GM21529 (cell line): Measurements from ENCODE around the gene DGKD.

Experiments used
- ATAC-seq: cut with Tn5 transposase; IDR thresholded peaks from one replicate; pipeline ENCODE4 v1.9.1; 2021; ENCODE audit not compliant: unreplicated experiment

DGKD gene

DNA sequence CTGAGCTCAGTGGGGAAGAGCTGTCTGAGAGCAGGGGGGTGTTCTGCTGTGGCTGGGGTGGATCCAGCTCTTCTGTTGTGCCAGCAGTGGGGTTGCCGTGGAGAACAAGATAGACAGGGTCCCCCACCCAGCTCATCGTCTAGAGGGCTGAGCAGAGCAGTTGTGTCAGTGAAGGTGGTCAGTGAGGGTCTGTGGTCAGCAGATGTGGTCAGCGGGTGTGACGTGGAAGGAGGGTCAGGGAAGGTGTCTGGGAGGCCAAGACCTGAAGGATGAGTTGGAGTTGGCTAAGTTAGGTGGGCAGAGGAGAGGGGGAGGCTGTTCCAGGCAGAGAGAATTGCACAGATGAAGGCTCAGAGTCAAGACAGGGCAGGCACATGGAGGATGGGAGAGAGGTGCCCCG is 103.1 kb downstream of the DGKD start:
- no peak for ATAC-seq

DNA sequence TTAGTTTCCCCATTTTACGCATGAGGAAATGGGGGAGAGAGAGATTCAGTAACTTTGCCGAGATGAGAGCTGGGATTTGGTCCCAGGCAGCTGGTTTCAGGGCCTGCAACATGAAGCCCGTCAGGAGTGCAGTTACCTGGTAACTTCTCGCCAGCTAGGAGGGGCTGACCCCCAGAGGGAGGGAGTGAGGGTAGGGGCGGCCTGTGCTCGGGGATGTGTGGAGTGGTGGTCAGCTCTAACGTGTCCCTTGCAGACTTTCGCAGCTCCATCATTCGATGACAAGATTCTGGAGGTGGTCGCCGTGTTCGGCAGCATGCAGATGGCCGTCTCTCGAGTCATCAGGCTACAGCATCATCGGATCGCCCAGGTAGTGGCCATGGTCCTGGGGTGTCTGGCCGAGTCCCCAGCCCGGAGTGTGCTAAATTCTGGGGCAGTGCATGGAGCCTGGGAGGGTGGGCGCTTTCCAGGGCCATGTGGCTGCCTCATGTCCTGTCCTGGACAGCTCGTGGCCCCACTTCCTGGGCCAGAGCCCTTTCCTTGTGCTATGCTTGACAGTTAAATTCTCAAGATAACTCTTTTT is 103.8 kb downstream of the DGKD start:
- no peak for ATAC-seq

DNA sequence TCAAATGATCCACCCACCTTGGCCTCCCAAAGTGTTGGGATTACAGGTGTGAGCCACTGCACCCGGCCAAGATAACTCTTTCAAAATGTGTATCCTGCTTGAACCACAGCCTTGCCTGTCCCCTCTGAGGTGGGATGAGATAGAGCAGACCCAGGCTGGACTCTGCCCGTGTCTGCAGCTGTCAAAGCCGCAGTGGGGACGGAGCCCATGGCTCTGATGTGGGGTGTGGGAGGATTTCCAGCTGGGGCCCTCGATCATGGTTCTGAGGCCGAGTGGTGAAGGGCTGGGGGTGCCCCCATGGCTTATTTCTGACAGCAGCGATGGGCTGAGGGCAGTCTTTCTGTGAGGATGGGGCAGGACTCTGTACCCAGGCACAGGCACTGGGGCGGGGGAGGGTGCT is 104.5 kb downstream of the DGKD start:
- ATAC-seq = no peak

DNA sequence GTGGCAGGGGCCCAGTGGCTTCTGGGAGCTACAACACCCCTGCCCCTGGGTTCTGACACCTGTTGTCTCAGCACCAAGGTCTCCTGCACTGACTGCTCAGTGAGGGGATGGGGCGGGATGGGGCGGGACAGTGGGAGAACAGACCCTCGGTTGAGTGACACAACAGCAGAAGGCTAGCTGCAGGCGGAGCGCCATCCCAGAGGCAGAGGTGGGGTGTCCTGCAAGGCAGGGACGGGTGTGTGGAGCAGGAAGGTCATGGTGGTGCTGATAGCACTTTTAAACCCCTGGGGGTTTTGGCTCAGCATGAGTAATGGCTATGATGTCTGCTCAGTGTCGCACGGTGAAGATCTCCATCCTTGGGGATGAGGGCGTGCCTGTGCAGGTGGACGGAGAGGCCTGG is 105.1 kb downstream of the DGKD start:
- no peak for ATAC-seq

DNA sequence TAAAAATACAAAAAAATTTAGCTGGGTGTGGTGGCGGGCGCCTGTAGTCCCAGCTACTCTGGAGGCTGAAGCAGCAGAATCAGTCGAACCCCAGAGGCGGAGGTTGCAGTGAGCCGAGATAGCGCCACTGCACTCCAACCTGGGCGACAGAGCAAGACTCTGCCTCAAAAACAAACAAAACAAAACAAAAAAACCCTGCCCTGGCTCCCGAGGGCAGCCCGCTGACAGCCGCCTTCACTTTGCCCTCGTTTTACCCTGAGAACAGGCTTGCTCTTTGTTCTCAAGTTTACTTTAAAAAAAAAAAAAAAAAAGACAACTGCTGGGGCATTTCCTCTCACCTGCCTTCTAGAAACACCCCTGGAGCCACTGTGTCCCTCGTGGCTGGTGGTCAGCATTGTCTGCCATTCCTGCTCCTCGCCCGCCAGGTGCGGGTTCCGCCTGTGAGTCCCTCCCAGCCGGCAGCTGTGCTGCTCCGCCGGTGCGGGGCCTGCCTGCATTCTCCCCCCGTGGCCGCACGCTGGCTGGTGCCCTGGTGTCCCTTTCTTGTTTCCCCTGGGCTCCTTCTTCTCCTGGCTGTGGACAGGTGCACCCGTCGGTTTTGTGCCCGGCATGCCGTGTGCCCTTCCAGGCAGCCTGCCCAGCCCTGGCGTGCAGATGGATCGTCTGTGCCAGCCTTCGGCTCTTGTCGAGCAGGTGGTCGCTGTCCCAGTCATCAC is 106.6 kb downstream of the DGKD start:
- no peak for ATAC-seq

DNA sequence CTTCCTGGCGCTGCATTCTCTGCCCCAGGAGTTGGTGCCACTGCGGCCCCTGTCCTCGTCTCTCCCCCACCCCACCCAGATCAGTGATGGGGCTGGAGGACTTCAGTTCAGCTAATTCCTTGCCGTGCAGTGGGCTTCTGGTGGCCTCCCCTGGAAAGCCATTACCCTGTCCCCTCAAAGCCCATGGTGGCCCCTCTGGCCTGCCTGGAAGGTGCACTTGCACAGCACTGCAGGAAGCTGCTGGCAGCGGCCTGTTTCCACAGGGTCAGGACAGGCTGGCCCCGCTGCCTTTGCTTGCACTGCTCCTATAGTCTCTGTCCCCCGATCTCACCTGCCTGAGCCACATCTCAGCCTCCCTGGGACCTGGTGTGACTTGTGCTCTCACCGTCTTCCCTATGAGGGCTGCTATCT is 107.2 kb downstream of the DGKD start:
- no peak for ATAC-seq

DNA sequence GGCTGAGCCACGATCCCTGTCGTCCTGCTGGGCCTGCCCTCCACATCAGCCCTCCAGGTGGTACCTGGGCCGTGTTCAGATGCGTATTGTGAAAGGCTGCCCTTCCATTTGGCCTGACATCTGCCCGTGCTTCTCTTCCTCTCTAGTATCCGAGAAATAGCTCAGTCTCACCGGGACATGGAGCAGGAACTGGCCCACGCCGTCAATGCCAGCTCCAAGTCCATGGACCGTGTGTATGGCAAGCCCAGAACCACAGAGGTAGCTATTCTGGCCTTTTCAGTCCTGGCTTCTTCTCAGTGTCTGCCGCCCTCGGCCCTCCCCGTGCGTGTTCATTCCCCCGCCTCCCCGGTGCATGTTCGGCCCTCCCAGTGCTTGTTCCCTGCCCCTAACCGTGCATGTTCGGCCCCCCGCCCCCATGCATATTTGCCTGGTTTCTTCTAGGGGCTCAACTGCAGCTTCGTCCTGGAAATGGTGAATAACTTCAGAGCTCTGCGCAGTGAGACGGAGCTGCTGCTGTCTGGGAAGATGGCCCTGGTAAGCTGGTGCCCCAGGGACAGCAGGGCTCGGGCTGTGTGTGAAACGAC is 108.0 kb downstream of the DGKD start:
- no peak for ATAC-seq

DNA sequence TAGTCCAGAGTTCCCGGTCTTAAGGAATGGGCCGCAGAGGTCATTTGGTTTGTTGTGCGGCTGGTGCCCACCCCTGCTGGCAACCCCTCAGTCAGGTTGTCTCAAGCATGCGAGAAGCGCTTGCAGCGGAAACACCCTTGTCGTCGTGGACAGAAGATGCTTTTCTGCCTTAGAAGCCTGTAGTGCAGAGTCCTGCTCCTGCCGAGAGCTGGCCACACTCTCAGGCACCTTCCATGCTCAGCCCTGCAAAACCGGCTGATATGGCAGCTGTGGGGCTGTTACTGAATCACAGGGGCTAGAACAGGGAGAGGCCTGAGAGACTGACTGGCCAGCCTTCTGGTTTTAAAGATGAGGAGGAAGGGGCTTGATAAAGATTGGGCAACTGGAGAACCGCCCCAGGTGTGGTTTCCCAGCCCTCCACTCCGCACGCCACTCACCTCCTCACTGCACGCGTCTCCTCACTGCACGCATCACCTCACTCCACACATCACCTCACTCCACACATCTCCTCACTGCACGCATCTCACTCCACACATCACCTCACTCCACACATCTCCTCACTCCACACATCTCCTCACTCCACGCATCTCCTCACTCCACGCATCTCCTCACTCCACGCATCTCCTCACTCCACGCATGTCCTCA is 108.7 kb downstream of the DGKD start:
- no peak for ATAC-seq

DNA sequence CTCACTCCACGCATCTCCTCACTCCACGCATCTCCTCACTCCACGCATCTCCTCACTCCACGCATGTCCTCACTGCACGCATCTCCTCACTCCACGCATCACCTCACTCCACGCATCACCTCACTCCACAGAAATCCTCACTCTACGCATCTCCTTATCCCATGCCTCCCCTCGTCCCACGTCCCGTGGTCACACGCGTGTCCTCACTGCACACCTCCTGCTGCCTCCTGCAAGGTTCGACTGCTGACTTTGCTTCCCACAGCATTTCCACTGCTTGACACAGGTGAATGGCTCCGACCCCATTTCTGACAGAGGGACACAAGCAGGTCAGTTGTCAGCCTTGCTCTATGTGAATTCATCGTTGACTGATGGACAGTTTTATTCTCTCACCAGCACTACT is 109.3 kb downstream of the DGKD start:
- ATAC-seq = no peak

DNA sequence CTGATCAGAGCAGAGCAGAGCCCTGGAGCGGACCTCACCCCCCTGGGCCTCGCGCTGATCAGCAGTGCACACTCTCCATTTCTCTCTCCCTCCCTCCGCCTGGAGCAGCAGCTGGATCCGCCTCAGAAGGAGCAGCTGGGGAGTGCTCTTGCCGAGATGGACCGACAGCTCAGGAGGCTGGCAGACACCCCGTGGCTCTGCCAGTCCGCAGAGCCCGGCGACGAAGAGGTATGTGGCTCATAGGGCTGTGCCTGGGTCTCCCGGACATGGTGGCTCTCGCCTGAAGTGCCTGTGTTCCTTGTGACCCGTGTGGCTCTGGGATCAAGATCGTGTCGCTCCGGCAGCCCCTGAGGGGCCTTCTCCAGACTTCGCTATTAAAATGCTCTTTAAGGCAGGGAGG is 109.8 kb downstream of the DGKD start:
- ATAC-seq = no peak

DNA sequence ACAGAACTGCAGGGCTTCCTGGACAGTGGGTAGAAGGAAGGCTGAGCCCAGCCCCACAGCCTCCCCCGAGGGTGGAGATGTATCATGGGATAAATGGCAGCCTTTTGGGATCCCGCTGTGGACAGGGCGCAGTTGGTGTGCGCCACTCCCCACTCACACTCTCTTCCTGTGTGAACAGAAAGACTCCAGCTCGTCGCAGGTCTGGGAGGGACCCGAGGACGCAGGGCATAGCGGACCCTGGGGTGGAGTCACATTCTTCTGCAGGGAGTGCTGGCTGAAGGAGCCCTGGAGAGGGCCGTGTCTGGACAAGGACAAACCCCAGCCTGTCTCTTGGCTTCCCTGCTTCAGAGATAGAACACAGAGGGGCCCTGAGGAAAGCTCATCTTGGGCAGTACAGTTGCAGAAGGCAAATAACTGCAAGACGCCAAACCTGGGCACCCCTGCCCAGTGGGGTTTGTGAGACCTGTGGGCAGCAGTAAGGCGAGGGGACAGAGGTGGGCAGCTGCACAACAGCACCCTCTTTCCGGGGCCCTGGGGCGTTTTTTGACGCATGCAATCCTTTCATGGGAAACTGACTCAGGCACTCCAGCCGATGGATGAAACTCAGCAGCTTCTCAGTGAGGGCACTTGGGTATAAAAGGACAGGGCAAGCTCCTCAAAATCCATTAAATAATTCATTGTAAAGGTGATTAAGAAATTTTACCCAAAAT is 110.4 kb downstream of the DGKD start:
- ATAC-seq = no peak

DNA sequence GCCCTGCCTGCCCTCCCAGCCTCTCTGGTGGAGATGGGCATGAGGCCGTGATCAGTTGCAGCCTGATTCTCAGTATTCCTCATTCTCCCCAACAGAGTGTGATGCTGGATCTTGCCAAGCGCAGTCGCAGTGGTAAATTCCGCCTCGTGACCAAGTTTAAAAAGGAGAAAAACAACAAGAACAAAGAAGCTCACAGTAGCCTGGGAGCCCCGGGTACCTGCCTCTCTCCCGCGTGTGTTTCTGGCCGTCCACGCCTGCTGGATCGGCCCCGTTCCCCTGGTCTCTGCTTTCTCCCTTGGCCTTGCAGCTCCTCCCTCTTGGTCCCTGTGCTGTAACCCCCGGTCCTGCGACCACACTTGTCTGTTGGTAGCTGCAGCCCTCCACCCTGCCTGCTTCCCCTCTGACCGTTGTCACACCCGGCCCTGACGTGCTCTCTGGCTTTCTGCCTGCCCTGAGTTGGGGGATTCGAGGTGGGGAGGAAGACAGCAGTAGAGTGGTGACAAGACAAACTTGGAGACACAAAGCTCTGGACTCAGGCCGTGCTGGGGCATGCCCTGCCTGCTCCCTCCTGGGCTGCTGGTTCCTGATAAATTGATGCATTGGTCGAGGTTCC is 112.8 kb downstream of the DGKD start:
- ATAC-seq = no peak

DNA sequence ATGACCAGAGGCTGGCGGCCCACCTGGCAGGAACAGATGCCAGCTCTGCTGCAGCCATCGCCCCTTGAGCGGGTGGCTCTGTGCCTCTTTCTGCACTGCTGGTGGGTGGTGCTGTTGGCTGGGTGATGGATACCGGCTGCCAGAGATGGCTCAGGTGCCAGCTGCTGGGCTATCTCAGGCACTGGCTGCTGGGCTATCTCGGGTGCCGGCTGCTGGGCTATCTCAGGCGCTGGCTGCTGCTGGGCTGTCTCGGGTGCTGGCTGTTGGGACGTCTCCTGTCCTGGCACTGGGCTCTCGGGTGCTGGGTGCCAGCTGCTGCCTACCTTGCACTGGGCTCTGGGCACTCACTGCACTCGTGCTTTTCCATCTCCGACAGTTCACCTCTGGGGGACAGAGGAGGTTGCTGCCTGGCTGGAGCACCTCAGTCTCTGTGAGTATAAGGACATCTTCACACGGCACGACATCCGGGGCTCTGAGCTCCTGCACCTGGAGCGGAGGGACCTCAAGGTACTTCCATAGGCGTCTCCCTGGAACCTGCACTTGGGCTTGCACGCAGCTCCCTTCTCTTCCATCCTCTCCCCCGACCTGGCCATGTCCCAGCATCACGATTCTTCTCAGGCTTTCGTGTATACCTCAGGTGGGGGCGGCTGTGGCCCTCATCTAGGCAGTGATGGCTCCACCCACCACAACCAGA is 113.9 kb downstream of the DGKD start:
- no peak for ATAC-seq

DNA sequence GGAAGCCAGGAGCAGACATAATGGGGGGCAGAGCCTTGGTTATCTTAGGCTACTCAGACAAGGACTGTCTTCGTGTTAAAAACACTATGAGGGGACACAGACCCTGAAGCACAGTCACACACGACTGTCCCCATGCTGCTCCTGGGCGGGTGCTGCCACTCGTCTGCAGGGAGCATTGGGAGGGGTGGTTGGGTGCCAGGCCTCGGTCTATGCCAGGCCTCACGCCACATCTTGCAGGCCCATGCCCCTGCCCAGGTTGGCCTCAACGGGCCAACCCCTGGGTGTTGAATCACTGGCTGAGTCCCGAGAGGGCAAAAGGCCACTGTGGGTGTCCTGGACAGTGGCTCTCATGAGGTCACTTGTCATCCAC is 114.4 kb downstream of the DGKD start:
- ATAC-seq = no peak

DNA sequence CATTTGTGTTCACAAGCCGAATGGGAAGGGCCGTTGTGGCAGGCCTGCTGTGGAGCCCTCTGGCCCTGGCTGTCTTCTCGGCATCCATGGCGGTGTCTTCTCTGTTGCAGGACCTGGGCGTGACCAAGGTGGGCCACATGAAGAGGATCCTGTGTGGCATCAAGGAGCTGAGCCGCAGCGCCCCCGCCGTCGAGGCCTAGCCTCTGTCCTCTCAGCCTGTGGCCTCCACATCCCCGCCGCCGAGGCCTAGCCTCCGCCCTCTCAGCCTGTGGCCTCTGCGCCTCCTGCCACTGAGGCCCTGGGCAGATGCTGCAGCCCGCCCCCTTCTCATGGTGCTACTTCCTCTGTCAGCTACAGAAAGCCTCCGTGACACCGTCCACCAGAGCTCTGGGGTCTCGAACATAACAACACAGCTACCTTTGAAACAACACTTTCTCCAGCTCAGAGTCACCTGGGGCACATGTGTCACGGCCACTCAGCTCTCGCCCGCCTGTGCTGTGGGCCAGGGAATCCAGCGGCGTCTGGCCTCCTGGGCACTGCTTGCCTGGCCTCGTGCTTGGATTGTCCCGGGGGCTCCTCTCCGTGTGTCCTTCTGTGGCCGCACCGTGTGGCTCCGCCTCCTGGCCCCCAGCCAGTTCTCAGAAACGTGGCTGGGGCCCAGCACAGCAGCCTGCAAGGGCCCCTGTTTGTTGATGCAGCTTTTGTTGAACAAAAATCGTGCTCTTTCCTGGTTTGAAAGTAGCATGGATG is 115.1 kb downstream of the DGKD start:
- no peak for ATAC-seq

DNA sequence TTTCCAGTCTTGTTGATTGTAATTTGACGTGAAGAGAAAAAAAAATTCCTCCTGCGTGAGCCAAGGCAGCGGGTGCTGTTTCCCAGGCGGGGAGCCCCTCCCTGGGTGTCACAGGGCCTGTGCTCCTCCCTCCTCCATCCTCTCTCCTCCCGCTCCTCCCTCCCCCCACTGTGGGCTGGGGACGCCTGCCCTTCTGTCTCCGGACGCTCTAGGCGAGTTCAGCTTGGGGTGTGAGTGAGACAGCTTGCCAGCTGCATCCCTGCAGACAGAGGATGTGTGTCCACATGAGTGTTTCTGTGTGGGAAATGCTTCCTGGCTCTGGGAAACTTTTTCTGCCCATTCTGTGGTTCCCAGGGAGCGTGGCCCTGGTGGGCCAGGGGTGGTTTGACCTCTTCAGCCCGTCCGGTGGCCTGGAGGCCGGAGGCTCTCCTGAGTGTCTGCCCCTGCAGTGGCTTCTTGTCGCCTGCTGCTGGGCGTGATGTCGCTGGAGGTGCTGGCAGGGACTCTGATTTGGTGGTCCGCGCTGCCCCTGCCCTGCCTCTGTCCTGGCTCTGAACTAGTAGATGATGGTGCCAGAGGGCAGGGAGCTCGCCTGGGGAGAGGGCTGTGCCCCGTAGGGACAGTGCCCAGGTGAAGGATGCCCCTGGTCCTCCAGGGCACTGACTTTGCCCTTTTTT is 115.9 kb downstream of the DGKD start:
- no peak for ATAC-seq

DNA sequence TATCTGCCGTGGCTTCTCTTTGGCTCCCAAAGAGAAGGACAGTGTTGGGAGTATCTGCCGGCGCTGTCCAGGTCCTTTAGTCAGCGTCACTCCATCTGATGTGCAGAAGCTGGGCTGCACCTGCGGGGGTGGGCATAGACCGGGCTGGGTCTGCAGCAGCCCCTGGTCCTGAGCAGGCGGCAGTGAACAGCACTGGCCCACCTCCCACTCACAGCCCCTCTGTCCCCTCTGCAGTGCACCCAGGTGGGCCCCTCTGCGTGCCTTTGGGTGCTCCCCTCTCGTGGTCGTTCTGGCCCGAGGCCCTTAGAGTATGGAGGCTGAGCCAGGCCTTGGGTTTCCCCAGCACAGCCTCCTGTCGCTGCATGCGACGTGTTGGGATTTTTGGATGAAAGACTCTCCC is 116.5 kb downstream of the DGKD start:
- ATAC-seq = no peak

DNA sequence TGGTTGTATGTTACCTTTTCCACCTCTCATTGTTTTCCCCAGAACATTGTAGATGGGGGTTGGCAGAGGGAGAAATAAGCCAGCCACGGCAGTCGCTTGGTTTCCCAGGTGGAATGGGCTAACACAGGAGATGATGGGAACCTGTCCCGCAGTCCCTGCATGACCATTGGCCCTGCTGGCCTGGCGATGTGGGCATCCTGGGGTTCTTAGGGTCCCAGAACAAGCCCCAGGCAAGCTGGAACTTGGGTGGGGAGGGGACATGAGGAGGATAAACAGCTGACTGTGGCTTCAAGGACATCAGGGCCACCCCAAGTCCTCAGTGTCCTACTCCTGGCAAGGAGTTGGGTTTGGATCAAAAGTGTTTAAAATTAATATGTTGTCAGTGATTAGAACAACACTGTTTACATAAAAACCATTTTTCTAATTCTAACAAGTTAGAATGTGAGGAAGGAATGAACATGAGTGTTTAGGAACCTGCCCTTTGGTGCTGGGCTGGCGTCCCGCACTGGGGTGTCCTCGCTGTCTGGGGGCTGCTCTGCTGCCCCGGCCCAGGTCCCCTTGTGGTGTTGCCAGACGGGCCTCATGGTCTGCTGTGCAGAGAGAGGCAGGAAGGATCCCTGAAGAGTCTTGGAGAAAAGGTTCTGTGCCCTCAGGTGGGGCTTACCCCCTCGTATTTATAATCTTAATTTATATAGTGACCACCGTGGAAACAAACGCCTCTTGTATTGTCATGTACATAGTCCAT is 117.2 kb downstream of the DGKD start:
- ATAC-seq = no peak

DNA sequence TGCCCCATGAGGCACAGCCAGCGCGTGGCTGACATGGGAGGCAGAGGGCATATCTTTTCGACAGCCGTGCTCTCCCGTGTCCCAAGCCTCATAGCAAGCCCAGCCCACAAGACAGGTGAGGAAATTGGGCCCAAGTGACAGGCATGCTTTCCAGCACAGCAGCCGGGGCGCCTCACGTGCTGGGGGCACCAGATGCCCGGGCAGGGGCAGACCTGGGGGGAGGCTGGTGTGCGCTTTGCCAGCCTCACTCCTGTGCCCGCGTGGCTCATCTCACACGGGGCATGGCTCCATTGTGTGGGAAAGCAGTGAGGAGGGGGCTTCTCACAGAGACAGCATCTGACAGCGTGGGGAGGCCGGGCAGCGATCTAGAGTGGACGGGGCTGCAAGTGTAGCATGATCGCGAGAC is 119.1 kb downstream of the DGKD start:
- no peak for ATAC-seq
